GM04503 (cell line): ENCODE measurements around the gene FOXO1.

ENCODE experiments used
- DNase-seq: peaks from one replicate; pipeline ENCODE4 v3.0.0-alpha.2; 2012; ENCODE audit warnings: low read depth

FOXO1 gene

DNA sequence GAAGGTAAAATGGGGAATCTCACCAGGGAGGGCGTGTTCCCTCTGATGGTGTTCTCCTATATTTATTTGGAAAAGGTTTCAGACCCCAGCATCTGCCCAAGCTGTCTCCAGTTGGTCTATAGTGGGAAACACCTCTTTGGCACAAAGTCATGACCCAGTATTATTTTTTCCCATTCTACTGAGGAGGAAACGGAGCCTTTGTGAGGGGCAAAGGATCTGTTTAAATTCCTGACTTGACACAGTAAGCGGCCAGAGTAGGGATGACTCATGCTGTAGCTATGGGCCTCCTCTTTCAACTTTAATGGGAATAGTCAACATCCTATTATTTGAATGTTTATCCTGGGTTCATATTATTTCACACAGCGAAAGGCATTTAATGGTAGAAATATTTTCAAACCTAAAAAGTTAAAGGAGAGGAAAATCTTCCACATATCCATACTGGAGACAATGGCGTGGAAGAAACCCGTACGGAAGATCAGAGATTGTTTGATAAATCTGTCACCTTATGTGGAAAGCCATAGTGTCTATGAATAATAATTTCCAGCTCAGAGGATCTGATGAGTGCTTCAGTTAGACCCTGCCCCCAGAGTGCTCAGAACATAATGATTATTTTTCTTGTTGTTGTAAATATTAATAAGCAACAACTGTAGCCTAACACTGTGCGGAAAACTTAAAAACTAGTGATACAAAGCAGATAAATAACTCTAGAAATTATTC, 126.0 kb downstream of the FOXO1 start:
- peak; percentile 35 for DNase-seq

GRCh38 chr13:40539576-40540327, 126.7 kb downstream of the FOXO1 start:
- no peak for DNase-seq

DNA sequence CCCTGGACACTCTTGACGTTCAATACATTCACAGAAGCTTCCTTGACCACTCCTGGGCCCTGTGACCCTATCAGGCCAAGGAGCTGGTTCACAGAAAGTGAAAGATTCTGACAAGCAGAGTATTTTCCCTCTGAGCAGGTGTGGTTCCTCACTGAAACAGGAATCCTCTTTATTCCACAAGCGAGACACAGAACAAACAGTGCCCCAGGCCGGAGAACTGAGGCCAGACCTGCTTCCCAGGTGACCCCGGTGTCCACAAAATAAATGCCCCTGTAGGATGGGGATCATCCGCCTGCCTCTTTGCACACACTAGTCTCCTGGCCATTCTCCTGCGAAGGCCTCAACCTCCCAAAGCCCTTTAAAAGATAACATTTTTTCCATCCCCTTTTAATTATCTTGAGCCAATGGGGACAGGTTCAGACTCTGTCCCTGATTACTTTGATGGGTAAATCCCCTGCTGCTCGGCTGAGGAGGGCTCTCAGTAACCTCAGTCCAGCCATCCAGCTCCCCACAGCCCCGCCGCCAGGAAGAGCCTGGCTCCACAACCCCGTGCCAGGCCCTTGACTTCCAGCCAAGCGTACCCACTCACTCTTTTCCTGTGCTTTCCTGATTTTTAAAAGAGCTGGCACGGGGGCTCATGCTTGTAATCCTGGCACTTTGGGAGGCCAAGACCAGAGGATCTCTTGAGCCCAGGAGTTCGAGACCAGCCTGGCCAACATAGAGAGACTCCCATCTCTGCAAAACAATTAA, 129.1 kb downstream of the FOXO1 start:
- DNase-seq: no peak

DNA sequence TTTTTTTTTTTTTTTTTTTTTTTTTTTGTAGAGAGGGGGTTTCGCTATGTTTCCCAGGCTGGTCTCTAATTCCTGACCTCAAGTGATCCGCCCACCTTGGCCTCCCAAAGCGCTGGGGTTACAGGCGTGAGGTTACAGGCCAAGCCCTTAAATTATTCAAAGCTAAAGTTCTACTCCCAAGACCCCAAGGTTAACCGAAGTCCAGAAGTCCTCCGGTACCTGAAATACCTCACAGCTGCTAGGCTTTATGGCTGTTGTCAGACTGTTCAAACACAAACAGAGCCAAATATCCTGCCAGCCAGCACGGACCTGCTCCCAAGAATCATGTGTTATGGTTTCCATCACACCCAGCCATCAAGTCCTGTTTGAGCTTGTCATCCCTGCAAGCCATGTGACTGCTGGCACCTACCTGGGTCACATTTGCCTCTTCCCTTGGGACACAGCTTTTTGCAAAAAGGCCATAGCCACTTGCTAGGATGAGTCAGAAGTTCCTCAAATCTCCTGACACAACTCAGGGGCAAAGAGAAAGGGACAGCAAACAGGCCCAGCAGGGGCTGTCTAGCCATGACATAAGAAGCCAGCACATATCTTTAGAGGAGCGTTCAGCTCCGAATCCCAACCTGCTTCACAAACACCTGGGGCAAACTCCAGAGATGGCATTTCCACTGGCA, 129.9 kb downstream of the FOXO1 start:
- DNase-seq: no peak

DNA sequence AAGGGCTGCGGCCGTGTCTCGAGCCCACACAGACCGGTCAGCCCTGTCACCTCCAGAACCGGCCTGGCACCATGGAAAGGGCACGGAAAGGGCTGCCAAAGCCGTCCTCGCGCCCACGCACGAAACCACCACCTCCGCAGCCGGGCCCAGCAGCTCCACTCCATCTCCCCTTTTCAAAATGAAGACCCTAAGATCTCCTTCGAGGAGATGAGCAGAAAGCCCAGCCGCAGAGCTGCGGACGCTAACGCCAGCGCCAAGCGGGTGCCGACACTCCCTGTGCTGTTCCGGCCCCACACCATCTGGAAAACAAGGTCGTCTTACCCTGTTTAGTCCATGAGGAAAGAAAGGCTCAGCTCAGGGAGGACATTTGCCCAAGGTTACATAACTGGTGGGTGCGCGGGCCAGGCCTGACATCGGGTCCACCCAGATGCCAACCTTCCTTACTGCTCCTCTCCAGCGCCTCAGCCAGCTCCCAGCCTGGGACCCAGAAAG, 131.1 kb downstream of the FOXO1 start:
- no peak for DNase-seq

DNA sequence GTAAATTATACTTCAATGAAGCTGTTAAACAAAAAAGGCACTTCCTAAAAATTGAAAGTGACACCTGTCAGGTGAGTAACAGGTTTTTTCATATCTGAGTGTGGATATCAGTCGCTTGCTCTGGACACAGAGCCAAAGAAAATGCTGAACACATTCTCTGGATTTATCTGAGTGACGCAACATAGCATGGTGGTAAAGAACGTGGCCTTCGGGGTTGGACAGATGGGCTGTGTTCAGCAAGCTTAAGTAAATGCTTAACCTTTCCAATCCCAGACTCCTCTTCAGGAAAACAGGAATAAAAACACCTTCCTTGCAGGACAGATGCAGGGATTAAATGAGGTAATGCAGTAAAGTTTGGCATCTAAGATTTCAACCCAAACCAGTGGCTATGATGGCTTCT, 132.0 kb downstream of the FOXO1 start:
- no peak for DNase-seq

DNA sequence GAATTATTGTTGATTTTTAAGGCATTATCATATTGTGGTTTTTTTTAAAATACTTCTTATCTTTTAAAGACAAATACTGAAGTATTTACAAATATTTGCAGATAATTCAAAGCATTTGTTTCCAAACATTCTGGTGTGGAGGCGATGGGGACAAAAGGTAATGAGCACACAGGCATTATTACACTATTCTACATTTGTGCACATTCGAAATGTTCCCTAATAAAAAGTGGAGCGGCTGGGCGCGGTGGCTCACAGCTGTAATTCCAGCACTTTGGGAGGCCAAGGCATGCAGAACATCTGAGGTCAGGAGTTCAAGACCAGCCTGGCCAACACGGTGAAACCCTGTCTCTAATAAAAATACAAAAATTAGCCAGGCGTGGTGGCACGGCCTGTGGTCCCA, 133.4 kb downstream of the FOXO1 start:
- DNase-seq: no peak

- DNase-seq: no peak
These were observed 135.5 kb downstream of the FOXO1 start for GRCh38 chr13:40530961-40531360.

GRCh38 chr13:40528881-40529280, 137.6 kb downstream of the FOXO1 start:
- DNase-seq: no peak

GRCh38 chr13:40527914-40528313, 138.5 kb downstream of the FOXO1 start:
- no peak for DNase-seq

GRCh38 chr13:40522282-40522681, 144.2 kb downstream of the FOXO1 start:
- no peak for DNase-seq

GRCh38 chr13:40520916-40521315, 145.5 kb downstream of the FOXO1 start:
- no peak for DNase-seq

GRCh38 chr13:40519637-40520036, 146.8 kb downstream of the FOXO1 start:
- no peak for DNase-seq

DNA sequence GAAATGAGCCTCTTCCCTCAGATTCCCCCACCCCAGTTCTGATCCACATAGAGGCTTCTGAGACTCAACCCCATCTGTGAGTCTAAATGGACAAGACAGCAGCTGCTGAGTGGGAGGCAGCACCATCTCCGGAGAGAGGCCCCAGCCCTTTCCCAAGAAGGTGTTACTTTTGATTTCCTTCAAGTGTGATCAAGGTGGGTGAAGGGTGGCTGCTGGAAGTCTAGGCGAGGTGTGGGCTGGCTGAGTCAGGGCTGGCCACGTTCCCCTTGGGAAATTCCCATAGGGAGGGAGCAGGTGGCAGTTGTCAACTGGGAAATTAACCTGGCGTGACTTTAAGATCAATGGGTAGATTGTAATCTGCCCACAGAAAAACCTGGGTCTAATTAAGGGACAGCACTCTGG, 148.0 kb downstream of the FOXO1 start:
- DNase-seq: no peak

DNA sequence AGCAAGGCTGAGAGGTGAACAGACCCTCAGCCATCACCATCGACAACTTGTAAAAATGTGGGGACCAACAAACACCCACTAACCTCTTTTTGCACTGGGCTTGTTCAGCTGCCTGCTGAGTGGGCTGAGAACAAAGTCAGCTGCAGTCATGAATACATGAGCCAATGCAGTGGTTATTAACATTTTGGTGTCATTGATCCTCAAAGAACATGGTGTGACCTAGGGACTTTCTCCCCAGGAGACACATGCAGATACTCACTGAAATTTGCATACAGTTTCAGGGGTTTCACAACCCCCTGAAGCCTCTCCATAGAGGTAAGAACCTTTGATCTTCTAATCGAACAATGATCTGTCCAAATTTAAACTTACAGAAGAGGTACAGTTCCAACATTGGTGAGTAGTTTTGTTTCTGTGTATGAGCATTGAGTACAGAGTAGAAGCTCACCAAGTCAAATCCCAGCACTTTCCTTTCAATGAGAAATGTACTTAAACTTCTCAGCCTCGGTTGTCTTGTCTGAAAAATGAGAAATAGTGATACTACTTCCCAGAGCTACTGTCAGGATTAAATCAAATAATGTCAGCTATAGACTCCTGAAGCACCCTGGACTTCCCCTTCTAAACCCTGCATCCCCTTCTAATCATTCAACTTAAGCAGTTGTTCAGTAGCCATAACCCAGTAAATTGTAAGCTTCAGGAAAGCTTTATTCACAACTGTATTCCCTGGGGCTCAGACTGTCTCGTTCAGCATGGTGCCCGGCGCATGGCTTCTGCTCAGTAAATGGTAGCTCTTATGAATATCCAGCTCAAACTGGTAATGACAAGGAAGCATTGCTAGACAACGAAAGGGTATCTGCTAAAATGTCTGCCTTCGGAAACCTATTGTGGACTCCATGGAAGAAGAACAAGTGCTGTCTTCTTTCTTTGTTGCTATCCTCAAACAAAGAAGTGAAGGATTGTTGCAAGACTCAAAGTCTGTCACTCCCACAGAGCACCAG, 148.7 kb downstream of the FOXO1 start:
- no peak for DNase-seq

DNA sequence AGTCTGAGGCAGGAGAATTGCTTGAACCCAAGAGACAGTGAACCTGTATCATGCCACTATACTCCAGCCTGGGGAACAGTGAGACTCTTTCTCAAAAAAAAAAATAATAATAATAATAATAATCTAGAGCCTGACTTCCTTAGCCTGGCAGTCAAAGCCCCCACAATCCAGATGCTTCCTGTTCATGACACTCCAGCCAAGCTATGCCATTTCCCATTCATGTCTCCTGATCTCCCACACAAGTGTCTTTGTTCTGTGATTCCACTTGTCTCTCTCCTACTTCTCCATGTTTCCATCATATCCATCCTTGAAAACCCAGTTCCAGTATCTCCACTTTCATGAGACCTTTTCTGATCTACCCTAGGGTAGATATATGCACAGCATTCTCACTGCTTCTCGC, 150.7 kb downstream of the FOXO1 start:
- DNase-seq: no peak

DNA sequence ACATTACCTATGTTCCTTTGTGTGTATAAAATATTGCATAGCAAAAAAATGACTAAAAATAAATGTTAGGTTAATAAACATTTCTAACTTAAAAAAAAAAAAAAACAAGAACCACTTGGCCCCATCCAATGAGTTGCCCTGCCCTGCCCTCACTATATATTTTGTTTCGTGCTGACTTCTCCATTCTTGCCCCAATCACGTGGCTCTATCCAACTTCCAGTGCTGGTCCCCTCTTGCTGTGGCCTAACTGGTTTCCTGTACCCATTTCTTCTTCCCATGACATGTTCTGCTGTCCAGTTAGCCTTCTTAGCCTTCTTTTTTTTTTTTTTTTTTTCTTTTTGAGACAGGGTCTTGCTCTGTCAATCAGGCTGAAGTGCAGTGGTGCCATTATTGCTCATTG, 151.6 kb downstream of the FOXO1 start:
- no peak for DNase-seq

GRCh38 chr13:40509876-40510275, 156.6 kb downstream of the FOXO1 start:
- DNase-seq: no peak

DNA sequence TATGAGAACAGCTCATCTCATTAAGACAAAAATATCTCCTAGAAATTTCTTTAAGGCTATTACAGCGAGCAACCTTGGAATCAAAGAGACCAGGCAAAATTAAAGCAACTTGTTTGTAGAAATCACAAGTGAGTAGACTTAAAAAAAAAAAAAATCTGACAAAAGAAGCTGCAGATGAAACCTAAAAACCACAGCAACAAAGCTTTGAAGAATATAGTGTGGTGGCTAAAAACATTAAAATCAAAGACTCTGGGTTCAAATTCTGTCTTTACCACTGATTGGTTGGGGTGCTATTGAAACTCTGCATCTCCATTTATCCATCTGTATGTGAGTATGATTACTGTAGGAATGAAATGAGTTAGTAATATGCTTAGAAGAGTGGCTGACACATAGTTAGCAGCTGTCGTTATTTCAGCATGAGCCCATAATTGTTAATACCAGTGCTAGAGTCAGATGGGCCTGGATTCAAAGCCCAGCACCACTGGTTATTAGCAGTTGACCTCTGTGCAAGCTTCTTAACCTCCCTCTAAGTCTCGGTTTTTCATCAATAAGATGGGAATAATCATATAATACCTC, 157.6 kb downstream of the FOXO1 start:
- no peak for DNase-seq

- peak; percentile 41 for DNase-seq
These were observed 158.3 kb downstream of the FOXO1 start for GRCh38 chr13:40508127-40508526.
